ENCODE measurements around the gene CFAP20DC. TPM values are rescaled to one million over a fixed set of nuclear protein-coding genes. Genes with fewer than 3 reads are reported as not detected.
A peak's percentile ranks its signal among the peaks of the same experiment; 100 is the strongest.

CFAP20DC gene
- total RNA-seq, 1 donor from 2014 or later: 0.57 TPM

GRCh38 chr3:58837141-58837843 lies 212.5 kb downstream of the CFAP20DC start:
- H3K36me3 ChIP-seq (ENCODE audit: insufficient read depth, low read length): no peaks in the 10 kb centered on the region
- H3K4me1 ChIP-seq (ENCODE audit: insufficient read depth, low read length): no peaks in the 10 kb centered on the region
- Mint-ChIP-seq H3K4me1 (ENCODE audit: low read depth, unreplicated experiment) (peaks cover 4% of the 10 kb centered on the region), H3K27ac (ENCODE audit: unreplicated experiment) (no peak overlapping the region), H3K27me3 (ENCODE audit: low read depth, unreplicated experiment) (no peaks in the 10 kb centered on the region), H3K36me3 (ENCODE audit: low read depth, unreplicated experiment) (no peaks in the 10 kb centered on the region), H3K4me3 (ENCODE audit: unreplicated experiment) (no peak overlapping the region), H3K9me3 (ENCODE audit: unreplicated experiment) (no peaks in the 10 kb centered on the region)
- H2AFZ ChIP-seq (ENCODE audit: low read depth, low read length): no peak overlapping the region
- H3K79me2 ChIP-seq (ENCODE audit: insufficient read depth, low read length): no peaks in the 10 kb centered on the region
- FAIRE-seq (no peak), DNase-seq (ENCODE audit: low read depth) (no peak)
- no peaks in the 10 kb centered on the region for H3K9me3 ChIP-seq (ENCODE audit: insufficient read depth, low read depth, low read length)
- H4K20me1 ChIP-seq (ENCODE audit: insufficient read depth, low read length): no peaks in the 10 kb centered on the region
- H3K27me3 ChIP-seq (ENCODE audit: insufficient read depth, low read length): no peaks in the 10 kb centered on the region
- H3K27ac ChIP-seq (ENCODE audit: low read depth, low read length): no peak overlapping the region
- no peak overlapping the region for H3K4me2 ChIP-seq (ENCODE audit: low read length)
- no peak overlapping the region for H3K9ac ChIP-seq (ENCODE audit: low read length)
- no peak for TF ChIP-seq EZH2 (IDR thresholded peaks at IDR 0.05; ENCODE audit: insufficient read depth, low read length)
- TF ChIP-seq CTCF (IDR thresholded peaks at IDR 0.05; ENCODE audit: insufficient read depth, low read depth, low read length): no peak
- no peak overlapping the region for H3K4me3 ChIP-seq (ENCODE audit: insufficient read depth, low read depth, low read length)

- no peak for FAIRE-seq
- H3K27me3 ChIP-seq (ENCODE audit: insufficient read depth, low read length): no peaks in the 10 kb centered on the region
- no peaks in the 10 kb centered on the region for H3K36me3 Mint-ChIP-seq (ENCODE audit: low read depth, unreplicated experiment)
- H3K27me3 Mint-ChIP-seq (ENCODE audit: low read depth, unreplicated experiment): no peaks in the 10 kb centered on the region
- H3K9me3 ChIP-seq (ENCODE audit: insufficient read depth, low read depth, low read length): no peaks in the 10 kb centered on the region
- no peak overlapping the region for H3K4me3 Mint-ChIP-seq (ENCODE audit: unreplicated experiment)
- H3K36me3 ChIP-seq (ENCODE audit: insufficient read depth, low read length): no peaks in the 10 kb centered on the region
- H3K4me2 ChIP-seq (ENCODE audit: low read length): no peak overlapping the region
- no peak overlapping the region for H3K4me3 ChIP-seq (ENCODE audit: insufficient read depth, low read depth, low read length)
- no peak overlapping the region for H2AFZ ChIP-seq (ENCODE audit: low read depth, low read length)
- no peaks in the 10 kb centered on the region for H3K9me3 Mint-ChIP-seq (ENCODE audit: unreplicated experiment)
- peak; percentile 75 for DNase-seq (ENCODE audit: low read depth)
- H3K4me1 ChIP-seq (ENCODE audit: insufficient read depth, low read length): no peaks in the 10 kb centered on the region
- no peak overlapping the region for H3K27ac ChIP-seq (ENCODE audit: low read depth, low read length)
- TF ChIP-seq CTCF (IDR thresholded peaks at IDR 0.05; ENCODE audit: insufficient read depth, low read depth, low read length): no peak
- TF ChIP-seq EZH2 (IDR thresholded peaks at IDR 0.05; ENCODE audit: insufficient read depth, low read length): no peak
- no peaks in the 10 kb centered on the region for H4K20me1 ChIP-seq (ENCODE audit: insufficient read depth, low read length)
- H3K4me1 Mint-ChIP-seq (ENCODE audit: low read depth, unreplicated experiment): peaks cover 4% of the 10 kb centered on the region
- H3K9ac ChIP-seq (ENCODE audit: low read length): no peak overlapping the region
- H3K27ac Mint-ChIP-seq (ENCODE audit: unreplicated experiment): peak overlapping the region; percentile 74
- no peaks in the 10 kb centered on the region for H3K79me2 ChIP-seq (ENCODE audit: insufficient read depth, low read length)
Observed at GRCh38 chr3:58835086-58835485, 214.7 kb downstream of the CFAP20DC start.

- H4K20me1 ChIP-seq (ENCODE audit: insufficient read depth, low read length): no peaks in the 10 kb centered on the region
- no peak for FAIRE-seq
- H3K36me3 ChIP-seq (ENCODE audit: insufficient read depth, low read length): no peaks in the 10 kb centered on the region
- H3K79me2 ChIP-seq (ENCODE audit: insufficient read depth, low read length): no peaks in the 10 kb centered on the region
- no peak overlapping the region for H3K4me2 ChIP-seq (ENCODE audit: low read length)
- no peak overlapping the region for H3K9ac ChIP-seq (ENCODE audit: low read length)
- no peak overlapping the region for H2AFZ ChIP-seq (ENCODE audit: low read depth, low read length)
- H3K27me3 ChIP-seq (ENCODE audit: insufficient read depth, low read length): no peaks in the 10 kb centered on the region
- no peaks in the 10 kb centered on the region for H3K9me3 ChIP-seq (ENCODE audit: insufficient read depth, low read depth, low read length)
- no peak for TF ChIP-seq EZH2 (IDR thresholded peaks at IDR 0.05; ENCODE audit: insufficient read depth, low read length)
- no peak for TF ChIP-seq CTCF (IDR thresholded peaks at IDR 0.05; ENCODE audit: insufficient read depth, low read depth, low read length)
- Mint-ChIP-seq H3K4me3 (ENCODE audit: unreplicated experiment) (no peak overlapping the region), H3K27me3 (ENCODE audit: low read depth, unreplicated experiment) (no peaks in the 10 kb centered on the region), H3K27ac (ENCODE audit: unreplicated experiment) (no peak overlapping the region), H3K9me3 (ENCODE audit: unreplicated experiment) (no peaks in the 10 kb centered on the region), H3K36me3 (ENCODE audit: low read depth, unreplicated experiment) (no peaks in the 10 kb centered on the region), H3K4me1 (ENCODE audit: low read depth, unreplicated experiment) (peaks cover 4% of the 10 kb centered on the region)
- no peak overlapping the region for H3K4me3 ChIP-seq (ENCODE audit: insufficient read depth, low read depth, low read length)
- H3K27ac ChIP-seq (ENCODE audit: low read depth, low read length): no peak overlapping the region
- H3K4me1 ChIP-seq (ENCODE audit: insufficient read depth, low read length): no peaks in the 10 kb centered on the region
- no peak for DNase-seq (ENCODE audit: low read depth)
Observed at GRCh38 chr3:58833491-58833890, 216.3 kb downstream of the CFAP20DC start.
